Stimulated activated CD8-positive, alpha-beta memory T cell treated with anti-CD3 and anti-CD28 coated beads, Interleukin-7, amount 100 ng/mL, for 4 hours (primary cell): ENCODE measurements around the gene RNF40.

Experiments
- DNase-seq, 2 donors: peaks; one replicate each; pipeline ENCODE4 v3.0.0-alpha.2; 2020; ENCODE audit warnings: low read depth in 2 of 2

Gene RNF40

GRCh38 chr16:30740364-30741251 lies 21.5 kb upstream of the RNF40 start:
- DNase-seq, result no peak

- no peak for DNase-seq
Measured at GRCh38 chr16:30741461-30741914, 20.6 kb upstream of the RNF40 start.

DNA sequence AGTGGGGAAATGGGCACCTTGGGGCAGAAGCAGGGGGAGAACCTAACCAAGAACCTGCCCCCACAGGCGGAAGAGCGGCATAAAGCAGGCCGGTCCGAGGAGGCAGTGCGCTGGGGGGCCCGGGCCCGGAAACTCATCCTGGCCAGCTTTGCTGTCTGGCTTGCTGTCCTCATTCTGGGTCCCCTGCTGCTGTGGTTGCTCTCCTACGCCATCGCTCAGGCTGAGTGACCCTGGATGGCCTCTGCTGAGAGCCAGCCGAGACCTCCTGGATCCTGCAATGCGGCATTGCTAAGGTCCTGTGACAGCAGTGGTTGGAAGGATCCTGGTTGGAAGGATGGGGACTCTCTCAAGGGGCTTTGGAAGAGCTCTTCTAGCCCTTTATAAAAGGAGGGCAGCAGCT lies 18.4 kb upstream of the RNF40 start:
- no peak for DNase-seq

DNA sequence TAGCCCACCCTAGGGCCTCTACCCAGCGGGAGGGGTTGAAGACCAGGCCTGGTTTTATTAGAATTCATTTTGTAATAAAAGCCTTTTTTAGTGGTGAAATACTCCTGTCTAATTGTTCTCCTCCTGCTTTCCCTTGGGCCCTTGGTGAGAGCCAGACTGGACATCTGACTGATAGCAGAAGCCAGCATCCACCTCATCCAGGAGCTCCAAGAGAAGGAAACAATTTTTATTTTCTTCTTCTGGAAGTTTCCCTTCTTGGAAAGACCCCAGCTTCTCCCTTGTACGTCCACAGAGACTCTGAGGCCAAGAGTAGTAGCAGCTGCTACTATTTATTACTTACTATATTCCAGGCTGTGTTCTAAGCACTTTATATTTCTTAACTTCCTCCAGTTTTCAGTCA lies 17.9 kb upstream of the RNF40 start:
- DNase-seq, result no peak

DNA sequence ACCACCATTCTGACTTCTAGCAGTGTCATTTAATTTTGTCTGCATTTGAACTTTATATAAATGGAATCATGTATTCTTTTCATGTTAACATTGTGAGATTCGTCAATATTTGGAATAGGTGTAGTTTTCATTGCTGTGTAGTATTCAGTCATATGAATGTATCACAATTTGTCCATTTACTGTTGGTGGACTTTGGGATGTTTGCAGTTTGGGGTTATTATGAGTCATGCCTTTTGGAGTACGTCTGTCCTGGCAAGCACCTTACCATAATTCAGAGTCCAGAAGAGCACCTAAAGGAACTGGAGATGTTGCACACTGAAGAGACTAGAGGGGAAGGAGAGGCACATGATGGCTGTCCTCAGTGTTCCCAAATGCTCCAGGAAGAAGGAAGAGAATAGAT lies 17.0 kb upstream of the RNF40 start:
- no peak for DNase-seq

DNA sequence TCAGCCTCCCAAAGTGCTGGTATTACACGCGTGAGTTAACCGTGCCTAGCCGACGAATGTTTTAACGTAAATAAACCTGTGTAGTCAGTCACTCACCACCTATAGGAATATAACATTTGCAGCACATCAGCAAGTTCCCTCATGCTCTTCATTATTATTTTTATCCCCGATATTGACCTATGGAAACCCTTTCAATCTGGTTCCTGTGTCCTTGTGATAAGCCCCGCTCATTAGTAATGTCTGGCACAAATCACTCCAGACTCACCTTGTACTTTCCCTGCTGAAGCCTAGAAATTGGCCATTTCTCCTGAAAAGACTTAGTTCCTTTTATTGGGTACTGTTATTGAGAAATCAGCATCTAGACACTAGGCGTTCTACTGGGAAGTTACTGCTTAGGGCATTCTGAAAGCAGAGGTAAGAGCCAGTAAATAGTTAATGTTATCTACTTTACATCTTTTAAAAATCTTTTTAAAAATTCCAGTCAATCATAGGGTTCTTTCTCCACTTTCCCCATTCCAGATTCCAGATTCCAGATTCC lies 15.4 kb upstream of the RNF40 start:
- DNase-seq, result no peak

GRCh38 chr16:30747331-30747730 lies 14.8 kb upstream of the RNF40 start:
- DNase-seq, result no peak

- peak; percentile 84 to 91 for DNase-seq
Measured at GRCh38 chr16:30747799-30748633, 14.1 kb upstream of the RNF40 start, which contains the start of gene PHKG2. PHKG2 (plus strand) TSS chr16:30748425; CDS start chr16:30748821, 396 bp downstream.

DNA sequence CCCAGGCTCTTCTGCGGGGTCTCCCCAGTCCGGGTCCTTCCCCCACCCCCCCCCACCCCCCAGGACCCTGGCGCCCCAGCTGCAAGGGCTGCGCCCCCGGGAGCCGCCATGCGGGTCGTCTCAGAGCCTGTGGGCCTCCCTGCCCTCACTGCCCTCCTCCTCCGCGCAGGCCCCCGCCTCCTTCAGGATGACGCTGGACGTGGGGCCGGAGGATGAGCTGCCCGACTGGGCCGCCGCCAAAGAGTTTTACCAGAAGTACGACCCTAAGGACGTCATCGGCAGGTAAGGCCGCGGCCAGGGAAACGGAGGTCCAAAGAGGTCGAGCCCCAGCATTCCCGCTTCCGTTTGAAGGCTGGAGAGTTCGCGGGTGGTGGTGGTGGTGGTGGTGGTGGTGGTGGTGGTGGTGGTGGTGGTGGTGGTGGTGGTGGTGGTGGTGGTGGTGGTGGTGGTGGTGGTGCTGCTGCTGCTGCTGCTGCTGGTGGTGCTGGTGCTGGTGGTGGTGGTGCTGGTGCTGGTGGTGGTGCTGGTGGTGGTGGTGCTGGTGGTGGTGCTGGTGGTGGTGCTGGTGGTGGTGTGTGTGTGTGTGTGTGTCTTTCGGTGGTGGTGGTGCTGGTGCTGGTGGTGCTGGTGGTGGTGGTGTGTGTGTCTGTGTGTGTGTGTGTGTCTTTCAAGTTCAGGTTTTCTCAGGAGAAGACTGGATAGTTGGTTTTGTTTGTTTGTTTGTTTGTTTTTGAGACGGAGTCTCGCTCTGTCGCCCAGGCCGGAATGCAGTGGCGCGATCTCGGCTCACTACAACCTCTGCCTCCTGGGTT lies 13.3 kb upstream of the RNF40 start:
- no peak for DNase-seq

GRCh38 chr16:30750201-30750600 lies 11.9 kb upstream of the RNF40 start:
- DNase-seq, result no peak

- DNase-seq, result no peak
Measured at GRCh38 chr16:30750876-30751465, 11.2 kb upstream of the RNF40 start.

DNA sequence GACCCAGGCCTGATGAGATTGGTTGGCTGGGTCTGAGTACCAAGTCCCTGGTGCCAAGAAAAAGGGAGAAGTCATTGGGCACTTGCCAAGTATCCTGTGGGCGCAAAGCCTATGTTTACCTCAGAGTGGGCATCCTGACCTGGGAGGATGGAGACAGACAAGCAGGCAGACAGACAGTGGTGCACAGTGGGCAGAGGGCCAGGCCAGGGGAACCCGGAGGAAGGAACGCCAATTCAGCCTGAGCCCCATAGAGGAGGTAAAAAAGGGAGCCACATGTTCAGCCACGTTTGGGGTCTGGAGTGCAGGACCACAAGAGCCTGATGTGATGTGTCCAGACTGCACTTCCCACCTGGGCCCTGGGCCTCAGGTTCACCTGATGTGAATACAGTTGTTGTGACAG lies 8.5 kb upstream of the RNF40 start:
- DNase-seq, result no peak

GRCh38 chr16:30755955-30756780 lies 6.0 kb upstream of the RNF40 start:
- no peak for DNase-seq

DNA sequence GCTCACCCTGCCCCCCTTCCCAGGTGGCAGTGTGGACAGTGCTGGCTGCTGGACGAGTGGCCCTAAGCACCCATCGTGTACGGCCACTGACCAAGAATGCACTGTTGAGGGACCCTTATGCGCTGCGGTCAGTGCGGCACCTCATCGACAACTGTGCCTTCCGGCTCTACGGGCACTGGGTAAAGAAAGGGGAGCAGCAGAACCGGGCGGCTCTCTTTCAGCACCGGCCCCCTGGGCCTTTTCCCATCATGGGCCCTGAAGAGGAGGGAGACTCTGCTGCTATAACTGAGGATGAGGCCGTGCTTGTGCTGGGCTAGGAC lies 5.4 kb upstream of the RNF40 start:
- no peak for DNase-seq

DNA sequence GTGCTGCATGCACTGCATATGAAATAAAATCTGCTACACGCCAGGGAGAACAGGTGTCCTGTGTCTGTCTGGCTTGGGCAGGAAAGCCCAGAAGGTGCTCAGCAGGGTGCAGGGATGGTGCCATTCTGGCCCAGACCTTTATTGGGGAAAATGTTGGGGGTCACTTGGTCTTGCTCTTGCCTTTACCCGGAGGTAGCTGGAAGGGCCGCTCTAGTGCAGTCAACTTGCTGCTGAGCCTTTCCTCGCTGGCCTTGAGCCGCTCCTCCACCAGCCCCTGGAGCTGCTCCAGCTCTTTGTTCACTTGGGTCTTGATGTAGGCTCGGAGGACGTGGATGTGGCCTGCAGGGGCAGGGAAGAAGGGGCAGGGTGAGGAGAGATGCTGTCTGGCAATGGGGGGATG lies 4.8 kb upstream of the RNF40 start:
- DNase-seq, result no peak

DNA sequence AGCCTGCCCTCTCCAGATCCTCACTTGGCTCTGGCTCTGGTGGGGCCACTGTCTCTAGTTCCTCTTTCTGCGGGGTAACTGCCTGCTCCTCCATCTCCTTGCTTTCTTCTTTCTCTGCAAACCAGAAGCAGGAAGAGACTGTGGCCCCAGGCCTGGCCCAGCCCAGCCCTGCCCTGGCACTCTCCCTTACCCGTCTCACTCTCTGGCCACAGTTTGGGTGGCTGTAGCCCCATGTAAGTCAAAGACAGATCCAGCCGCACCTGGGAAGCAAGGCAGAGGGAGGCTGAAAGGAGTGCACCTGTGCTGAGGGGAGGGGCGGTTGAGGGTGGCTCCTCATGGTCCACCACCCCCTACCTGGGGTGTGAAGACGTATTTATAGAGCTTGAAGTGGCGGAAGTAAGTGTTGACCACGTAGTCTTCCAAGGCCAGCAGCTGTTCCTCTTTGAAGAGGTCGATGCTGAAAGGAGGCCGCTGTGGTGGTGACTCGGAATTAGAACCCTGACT lies 3.1 kb upstream of the RNF40 start:
- no peak for DNase-seq

GRCh38 chr16:30760001-30760559 lies 2.0 kb upstream of the RNF40 start:
- DNase-seq, result no peak

DNA sequence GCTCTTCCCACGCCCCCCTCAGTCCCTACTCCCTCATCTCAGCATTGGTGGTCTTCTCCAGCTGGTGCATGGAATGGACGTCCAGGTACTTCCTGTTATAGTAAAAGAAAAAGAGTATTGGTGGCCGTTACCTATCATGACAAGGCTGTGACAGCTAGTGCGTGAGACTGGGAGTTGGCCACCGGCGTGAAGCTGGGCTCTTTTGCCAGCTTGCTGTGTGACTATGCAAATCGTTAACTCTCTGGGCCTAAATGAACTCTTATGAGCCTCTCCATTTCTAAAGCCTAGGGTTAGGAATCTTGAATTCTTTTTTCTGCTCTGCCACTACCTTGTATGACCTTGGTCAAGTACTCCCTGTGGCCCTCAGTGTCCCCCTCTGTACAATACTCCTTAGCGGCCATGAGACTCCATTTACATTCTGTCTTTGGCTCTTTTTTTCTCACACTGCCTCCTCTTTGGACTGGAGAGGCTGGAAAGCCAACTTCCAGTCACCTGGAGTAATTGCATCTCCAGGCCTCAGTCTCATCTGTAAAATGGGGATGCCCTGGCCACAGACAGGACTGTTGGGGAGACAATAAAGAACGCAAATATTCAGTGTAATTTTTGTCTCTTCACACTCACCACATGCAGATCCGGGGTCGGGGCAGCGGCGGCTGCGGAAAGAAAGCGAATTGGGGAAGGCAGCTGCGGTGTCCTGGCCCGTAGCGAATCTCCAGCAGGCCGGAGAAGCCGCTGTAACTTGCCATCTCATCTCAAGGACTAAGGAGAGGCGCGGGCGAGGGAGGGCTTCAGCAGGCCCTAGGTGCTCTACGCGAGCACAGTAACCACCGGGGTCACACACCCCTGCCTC lies 1.3 kb upstream of the RNF40 start:
- no peak for DNase-seq

GRCh38 chr16:30761427-30761927 lies 645 bp upstream of the RNF40 start:
- peak in 1 of 2 donors; percentile 33 for DNase-seq
